Stimulated activated naive CD4-positive, alpha-beta T cell treated with Interleukin-2 at 50 U/mL for 16 hours (primary cell): ENCODE data around the gene DZIP1L.

ENCODE experiments used
- DNase-seq: peaks from one replicate; lab custom pipeline; 2025; lab: John Stamatoyannopoulos, UW

DZIP1L gene

GRCh38 chr3:138068046-138068445, 47.4 kb downstream of the DZIP1L start:
- no peak for DNase-seq

DNA sequence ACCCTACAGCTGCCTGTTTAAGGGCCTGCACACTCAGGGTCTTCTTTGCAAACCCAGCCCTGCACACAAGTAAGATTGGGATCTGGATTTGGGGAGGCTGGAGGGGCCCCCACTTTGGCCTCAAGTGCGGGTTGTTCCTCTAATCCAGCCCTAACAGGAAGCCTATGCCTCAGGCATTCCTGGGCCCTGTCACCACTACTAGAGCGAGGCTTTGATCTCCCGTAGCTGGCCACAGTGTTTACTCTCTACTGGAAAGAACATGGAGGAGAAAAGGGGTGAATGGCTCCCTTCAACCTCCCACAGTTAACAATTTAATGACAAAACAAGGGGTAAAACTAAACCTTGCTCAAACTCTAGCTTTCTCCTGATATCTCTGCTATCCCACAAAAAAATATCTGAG, 48.4 kb downstream of the DZIP1L start:
- DNase-seq = no peak

DNA sequence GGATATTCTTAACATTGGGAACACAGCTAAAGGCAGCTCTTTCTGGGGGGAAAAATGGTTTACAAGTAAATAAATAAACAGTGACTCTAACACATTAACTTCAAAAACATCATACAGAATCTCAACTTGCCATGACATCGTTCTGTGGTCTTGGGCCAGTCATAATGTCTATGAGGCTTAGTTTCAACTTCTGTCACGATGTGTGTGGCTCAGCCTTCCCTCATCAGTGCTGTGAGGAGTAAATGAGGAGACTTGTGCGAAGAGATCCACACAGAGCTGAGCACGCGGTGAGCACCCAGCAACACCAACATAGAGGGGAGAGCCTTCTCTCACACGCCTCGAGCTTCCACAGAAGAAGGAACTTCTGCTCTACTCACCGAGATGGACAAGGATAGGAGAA, 49.0 kb downstream of the DZIP1L start:
- no peak for DNase-seq

DNA sequence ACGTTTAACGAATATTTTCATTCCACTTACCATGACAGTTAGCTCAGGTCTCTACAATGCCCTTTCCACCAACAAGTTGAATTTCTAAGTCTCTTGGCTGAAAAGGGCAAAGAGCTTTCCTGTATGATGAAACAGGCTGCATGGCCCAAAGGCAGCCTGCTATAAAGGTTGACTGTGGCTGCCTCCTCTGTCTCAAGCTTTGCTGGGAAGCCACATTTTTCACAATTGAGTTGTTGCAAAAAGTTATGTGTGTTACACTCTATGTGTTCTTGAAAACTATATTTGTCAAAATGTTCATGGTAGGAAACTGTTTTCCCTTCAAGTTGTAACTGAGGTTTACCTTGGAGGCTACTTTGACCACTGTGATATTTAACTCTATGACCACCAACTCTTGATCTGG, 49.5 kb downstream of the DZIP1L start:
- no peak for DNase-seq

- no peak for DNase-seq
These were observed 52.0 kb downstream of the DZIP1L start for GRCh38 chr3:138063416-138063815.

DNA sequence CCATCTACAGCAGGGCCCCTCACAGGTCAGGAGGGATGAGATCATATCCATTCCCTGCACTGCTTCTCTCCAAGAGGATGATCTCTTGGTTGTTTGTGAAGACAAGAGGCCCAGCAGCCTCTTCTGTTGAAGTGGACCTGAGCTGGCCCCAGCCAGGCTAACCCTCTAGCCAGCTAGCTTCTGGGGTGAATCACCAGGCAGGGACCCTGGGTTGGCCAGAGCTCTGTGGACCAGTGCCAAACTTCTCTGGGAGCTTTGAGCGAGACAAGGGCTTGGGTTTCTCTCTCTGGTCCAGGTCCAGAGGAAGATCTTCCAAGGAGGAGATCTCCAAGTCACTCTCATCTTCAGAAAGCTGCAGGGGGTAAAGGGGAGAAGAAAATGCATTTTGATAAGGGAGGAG, 52.8 kb downstream of the DZIP1L start:
- DNase-seq = no peak

DNA sequence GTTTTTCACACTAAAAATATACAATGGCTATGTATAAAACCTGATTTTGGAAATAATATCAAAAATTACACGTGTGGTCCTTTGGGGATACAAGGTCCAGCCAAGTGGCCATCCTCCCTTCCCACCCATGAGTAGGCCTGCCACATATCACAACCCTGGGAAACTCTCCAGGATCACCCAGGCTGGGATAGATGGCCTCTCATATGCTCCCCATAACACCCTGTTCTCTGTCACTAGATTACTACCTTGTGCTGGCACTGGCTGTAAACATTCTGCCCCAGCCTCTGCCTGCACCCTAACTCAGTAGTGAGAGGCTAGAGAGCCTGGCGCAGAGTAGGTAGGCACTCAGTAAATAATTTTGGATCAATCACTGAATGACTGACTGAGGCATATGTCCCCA, 53.4 kb downstream of the DZIP1L start:
- DNase-seq = no peak

GRCh38 chr3:138060792-138061191, 54.6 kb downstream of the DZIP1L start:
- no peak for DNase-seq

DNA sequence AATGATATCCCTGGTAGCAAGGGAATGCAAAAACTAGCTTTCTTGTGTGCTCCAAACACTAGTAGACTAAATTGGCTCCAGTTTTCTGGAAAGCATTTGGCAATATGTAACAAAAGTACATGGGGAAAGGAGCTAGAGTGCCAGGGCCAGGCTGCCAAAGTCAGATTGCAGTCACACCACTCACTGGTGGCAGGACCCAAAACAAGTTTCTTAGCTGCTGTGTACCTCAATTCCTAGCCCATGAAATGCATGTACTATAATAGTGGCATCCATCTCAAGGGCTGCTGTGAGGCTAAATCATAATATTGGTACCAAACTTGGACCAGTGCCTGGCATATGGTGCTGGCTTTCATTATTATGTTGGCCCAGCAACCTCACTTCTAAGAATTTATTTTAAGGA, 56.1 kb downstream of the DZIP1L start:
- no peak for DNase-seq

DNA sequence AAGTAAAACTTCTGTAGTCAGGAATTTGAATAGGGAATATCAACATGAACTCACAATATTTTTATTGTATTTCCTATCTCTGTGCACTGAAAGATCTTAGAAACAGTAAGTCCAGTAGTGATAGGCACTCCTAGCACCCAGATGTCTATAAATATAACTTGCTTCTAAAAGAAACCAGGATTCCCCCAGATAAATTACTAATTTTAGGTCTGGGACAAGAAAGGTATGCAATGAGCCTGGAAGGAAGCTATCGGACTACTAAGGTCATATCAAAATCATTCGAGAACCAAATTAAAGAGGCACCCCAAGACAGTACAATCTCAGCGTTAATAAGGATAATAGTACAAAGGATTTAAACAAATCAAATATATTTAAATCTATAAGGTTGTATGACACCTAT, 58.0 kb downstream of the DZIP1L start:
- no peak for DNase-seq

- no peak for DNase-seq
These were observed 61.4 kb downstream of the DZIP1L start for GRCh38 chr3:138054057-138054456.

GRCh38 chr3:138051947-138052802, 63.2 kb downstream of the DZIP1L start:
- no peak for DNase-seq

- no peak for DNase-seq
These were observed 66.1 kb downstream of the DZIP1L start for GRCh38 chr3:138049157-138049919.

DNA sequence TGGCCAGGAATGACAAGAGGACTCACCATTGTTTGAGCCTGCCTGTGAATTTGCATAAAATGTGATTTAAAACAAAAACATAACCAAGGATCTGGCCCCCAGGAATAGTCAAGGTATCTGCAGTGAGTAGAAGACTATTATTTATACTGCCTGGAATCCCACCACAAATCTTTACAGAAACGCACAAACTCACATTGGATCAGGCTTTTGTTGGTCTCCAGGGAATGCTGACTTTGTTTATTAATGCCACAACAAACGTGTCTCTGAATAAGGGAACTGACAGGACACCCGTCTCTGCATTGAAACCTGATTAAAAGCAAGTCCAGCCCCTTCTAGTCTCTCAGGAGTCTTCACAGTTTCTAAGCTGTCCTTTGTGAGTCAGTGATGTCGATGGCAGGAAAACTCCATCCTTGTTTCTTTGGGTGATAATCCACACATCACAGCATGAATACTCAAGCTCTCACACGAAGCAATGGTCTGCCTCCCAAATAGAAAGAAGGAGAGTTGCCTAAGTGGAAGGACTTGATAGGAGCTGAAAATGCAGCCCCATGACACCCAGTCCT, 67.7 kb downstream of the DZIP1L start:
- DNase-seq = no peak

DNA sequence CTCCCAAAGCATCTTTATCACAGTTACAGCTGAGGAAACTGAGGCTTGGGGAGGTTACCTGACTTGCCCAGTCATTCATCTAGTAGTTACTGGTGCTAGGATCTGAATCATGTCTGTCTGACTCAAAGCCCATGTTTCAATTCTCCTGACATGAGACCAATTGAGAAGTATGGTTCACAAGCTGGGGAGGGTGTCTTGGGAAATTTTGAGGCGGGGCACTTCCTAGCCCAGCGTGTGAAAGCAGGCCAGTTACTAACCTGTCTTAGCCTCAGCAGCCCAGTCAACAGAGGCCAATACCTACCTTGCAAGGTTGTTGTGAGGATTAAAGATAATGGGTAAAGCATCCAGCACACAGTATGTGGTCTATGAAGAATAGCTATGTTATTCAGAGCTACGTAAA, 68.5 kb downstream of the DZIP1L start:
- no peak for DNase-seq

DNA sequence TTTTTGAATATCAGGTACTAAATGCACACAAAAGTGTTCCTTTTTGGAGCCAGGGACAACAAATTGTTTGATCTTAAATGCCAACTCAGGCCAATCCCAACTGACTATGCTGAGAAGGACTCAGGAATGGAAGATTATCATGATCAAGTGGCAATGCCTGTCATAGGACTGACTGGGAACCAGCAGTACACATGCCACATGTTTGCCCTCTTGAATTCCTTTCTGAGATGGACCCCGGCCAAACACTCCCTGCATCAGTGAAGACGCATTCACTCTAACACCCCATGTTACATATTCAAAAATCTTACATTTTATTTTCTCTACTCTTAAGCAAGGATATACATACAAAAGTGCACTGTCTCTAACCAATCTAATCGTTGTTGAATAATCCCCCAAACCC, 69.3 kb downstream of the DZIP1L start:
- DNase-seq = no peak

DNA sequence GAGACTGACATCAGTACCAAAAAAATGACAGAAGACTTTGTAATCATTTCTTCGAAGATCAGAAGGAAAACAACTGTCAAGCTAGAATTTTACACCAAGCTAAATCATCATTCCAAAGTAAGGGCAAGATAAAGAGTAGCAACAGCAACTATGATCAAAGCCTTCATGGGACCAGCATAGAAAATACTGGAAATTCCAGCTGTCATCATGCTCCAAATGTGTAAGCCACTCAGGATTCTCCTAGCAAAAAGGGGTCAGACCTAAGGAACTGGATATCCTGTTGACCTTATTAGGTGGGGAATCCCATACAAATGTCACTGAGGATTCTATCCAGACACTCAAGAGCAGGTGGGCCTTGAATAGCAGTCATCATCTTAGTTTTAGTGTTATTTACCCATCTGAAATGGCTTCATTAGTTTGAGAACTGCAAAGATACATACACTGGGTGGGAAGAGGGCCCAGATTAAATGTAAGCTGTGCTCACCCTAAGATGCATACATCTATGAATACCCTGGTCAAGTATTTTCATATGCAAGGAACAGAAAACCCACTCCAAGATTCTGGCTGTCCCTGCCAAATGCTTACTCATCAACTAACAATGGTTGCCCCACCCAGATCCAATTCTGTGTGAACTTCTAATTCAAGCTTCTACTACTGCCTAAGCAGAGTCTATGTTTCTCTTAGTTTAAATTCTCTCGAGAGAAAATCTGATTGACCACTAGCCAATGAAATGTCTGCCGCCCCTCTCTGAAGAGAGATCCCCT, 72.0 kb downstream of the DZIP1L start:
- DNase-seq = no peak

DNA sequence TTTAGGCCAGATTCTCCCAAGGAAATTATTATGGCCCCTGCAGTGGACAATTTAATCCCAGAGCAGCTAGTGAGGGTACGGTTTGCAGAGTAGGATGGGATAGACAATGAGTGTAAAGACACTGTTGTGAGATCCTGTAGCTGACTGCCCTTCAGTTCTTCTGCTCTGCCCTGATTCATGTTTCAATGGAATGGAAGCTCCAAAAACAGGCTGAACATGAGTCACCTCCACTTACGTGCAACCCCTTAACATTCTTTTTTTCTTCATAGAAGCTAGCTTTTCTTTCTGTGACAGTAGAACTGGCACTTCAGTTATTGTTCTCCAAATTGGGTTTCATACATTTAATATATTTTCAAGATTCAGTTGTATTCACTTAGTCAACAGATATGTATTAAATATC, 73.4 kb downstream of the DZIP1L start:
- DNase-seq = no peak

- DNase-seq = no peak
These were observed 76.5 kb downstream of the DZIP1L start for GRCh38 chr3:138038725-138039462.

DNA sequence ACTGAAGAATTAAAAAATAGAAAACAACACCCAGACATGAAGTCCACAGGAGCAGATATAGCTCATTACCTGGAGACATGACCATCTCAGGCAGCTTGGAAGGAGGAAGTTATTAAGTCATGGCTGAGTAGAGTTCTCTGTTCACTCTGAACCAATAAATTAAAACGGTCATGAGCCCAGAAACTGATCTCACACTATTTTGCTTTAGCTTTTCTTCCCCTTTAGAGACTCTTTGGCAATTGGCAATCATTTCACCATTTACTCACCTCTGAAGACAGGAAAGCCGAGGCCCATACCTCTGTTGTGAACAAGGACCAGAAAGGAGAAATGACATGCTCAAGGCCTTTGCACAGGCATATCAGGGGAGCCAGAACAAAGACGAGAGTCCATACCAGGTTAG, 78.8 kb downstream of the DZIP1L start:
- DNase-seq = no peak

DNA sequence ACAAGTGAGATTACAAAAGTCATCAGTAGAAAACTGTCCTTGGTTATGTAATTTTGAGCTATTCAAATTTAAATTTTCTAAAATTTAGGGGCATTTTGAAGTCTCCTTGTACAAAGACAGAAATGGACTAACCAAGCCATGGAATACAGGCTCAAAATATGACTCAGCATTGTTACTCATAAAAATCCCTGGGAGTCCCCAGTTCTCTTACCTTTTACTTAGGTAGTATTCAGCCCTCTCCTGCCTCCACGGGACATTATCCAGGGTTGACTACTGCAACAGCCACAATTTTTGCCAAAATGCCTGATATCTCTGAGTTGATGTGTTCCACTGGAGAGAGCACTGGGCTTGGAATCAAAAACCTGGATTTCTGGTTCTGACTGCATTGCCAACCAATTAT, 80.5 kb downstream of the DZIP1L start:
- DNase-seq = no peak
